ENCODE results near the gene NUDT22.

Gene NUDT22

DNA sequence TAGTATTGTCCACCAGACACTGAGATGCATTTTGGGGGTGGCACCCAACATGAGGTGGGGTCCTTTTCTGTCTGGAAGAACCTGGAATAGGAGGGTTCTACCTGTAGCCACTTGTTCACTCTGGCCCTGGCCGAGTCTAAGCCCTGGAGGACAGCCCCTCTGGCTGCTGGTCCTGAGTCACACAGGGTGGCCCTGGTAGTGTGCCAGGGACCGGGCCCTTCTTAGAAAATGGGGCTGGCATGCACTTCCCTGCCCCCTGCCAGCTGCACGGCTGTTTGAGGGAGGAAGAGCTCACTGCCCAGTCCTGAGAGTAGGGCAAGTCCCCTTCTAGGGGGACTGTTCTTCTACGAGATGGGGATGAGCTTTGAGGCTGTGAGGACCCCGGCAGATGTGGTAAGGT is 27.4 kb downstream of the NUDT22 start:
- peaks cover 22% of the 10 kb centered on the region for H3K36me3 ChIP-seq (ENCODE audit: control insufficient read depth, low read length)
- no peak overlapping the region for H3K4me2 ChIP-seq (ENCODE audit: low read length)
- peaks cover 5% of the 10 kb centered on the region; the same call in 1 of the 2 replicates for H3F3A ChIP-seq (ENCODE audit: control insufficient read depth, insufficient read depth)
- no peak for TF ChIP-seq EZH2phosphoT487 (IDR thresholded peaks at IDR 0.05; ENCODE audit: borderline replicate concordance, low read length)
- TF ChIP-seq, protein P1, sequence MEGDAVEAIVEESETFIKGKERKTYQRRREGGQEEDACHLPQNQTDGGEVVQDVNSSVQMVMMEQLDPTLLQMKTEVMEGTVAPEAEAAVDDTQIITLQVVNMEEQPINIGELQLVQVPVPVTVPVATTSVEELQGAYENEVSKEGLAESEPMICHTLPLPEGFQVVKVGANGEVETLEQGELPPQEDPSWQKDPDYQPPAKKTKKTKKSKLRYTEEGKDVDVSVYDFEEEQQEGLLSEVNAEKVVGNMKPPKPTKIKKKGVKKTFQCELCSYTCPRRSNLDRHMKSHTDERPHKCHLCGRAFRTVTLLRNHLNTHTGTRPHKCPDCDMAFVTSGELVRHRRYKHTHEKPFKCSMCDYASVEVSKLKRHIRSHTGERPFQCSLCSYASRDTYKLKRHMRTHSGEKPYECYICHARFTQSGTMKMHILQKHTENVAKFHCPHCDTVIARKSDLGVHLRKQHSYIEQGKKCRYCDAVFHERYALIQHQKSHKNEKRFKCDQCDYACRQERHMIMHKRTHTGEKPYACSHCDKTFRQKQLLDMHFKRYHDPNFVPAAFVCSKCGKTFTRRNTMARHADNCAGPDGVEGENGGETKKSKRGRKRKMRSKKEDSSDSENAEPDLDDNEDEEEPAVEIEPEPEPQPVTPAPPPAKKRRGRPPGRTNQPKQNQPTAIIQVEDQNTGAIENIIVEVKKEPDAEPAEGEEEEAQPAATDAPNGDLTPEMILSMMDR (IDR thresholded peaks at IDR 0.05; ENCODE audit: low read depth, low read length, poor library complexity, severe bottlenecking), result no peak
- H3K9me3 ChIP-seq (ENCODE audit: control insufficient read depth, insufficient read depth, low read length), result no peaks in the 10 kb centered on the region
- peaks cover 15% of the 10 kb centered on the region for H3K79me2 ChIP-seq (ENCODE audit: control insufficient read depth, low read length)
- peaks cover 29% of the 10 kb centered on the region for H3K4me1 ChIP-seq (ENCODE audit: control insufficient read depth, low read length)
- peaks cover 5% of the 10 kb centered on the region; the same call in 1 of the 2 replicates for H4K20me1 ChIP-seq (ENCODE audit: control insufficient read depth, insufficient read depth, low read depth, low read length)
- H3K4me3 ChIP-seq (ENCODE audit: low read length), result no peak overlapping the region
- H3K27me3 ChIP-seq (ENCODE audit: control insufficient read depth, low read length), result no peaks in the 10 kb centered on the region
- no peak overlapping the region for H3K27ac ChIP-seq (ENCODE audit: low read depth, low read length)
- H3K9me2 ChIP-seq (replicated peaks; ENCODE audit: control insufficient read depth, low read length), result no peaks in the 10 kb centered on the region

DNA sequence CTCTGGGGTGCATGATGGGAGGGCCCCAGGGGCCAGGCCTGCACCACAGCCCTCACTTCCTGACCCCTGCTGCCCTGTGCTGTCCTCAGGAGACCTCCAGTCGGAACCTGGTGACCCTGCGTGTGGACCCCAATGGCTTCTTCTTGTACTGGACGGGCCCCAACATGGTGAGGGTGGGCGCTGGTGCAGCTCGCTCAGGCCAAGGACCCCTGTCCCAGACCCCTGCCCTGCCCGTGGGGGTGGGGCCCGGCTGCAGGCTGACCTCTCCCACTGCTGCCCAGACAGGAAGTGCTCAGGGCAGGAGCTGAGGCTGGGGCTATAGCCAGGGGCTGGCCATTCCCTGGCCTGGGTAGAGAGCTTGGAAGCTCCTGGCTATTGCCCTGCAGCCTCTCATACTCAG is 28.3 kb downstream of the NUDT22 start:
- TF ChIP-seq EZH2phosphoT487 (IDR thresholded peaks at IDR 0.05; ENCODE audit: borderline replicate concordance, low read length), result no peak
- TF ChIP-seq, protein P1 (IDR thresholded peaks at IDR 0.05; ENCODE audit: low read depth, low read length, poor library complexity, severe bottlenecking), result no peak

DNA sequence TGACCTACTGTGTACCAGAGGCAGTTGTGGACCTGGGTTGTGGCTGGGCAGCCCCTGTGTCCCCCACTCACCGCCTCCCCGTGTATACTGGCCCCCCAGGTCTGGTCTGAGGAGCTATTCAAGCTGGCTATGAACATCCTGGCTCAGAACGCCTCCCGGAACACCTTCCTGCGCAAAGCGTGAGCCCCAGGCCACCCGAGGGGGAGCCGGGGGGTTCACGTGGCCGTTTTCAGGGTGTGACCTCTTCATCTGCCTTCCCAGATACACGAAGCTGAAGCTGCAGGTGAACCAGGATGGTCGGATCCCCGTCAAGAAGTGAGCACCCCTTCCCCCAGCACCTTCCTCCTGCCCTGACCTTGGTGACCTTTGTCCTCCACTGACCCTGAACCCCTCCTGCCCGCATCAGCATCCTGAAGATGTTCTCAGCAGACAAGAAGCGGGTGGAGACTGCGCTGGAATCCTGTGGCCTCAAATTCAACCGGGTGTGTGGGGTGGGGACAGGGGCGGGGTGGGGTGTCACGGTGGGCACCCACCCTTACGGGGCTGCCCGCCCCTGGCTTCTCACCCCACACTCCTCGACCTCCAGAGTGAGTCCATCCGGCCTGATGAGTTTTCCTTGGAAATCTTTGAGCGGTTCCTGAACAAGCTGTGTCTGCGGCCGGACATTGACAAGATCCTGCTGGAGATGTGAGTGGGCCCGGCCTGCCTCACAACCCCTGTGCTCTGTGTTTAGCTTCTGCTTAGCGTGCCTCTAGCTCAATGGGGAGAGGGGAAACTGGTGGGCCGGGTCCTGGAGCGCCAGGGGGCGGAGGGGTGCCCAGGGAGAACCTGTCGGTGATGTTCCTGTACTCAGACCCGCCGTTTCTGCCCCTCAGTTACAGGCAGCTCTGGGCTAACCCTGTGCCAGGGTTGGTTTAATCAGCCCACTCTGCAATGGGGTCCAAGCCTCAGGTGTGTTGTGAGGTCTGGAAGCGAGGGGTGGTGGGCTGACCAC is 29.4 kb downstream of the NUDT22 start:
- TF ChIP-seq, protein P1 (IDR thresholded peaks at IDR 0.05; ENCODE audit: low read depth, low read length, poor library complexity, severe bottlenecking), result no peak
- TF ChIP-seq EZH2phosphoT487 (IDR thresholded peaks at IDR 0.05; ENCODE audit: borderline replicate concordance, low read length), result no peak
- Histone ChIP-seq H3K27ac (ENCODE audit: low read depth, low read length) (no peak overlapping the region), H3K9me3 (ENCODE audit: control insufficient read depth, insufficient read depth, low read length) (no peaks in the 10 kb centered on the region), H4K20me1 (ENCODE audit: control insufficient read depth, insufficient read depth, low read depth, low read length) (peaks cover 5% of the 10 kb centered on the region; the same call in 1 of the 2 replicates), H3K9me2 (replicated peaks; ENCODE audit: control insufficient read depth, low read length) (no peaks in the 10 kb centered on the region), H3K27me3 (ENCODE audit: control insufficient read depth, low read length) (no peaks in the 10 kb centered on the region), H3K4me3 (ENCODE audit: low read length) (no peak overlapping the region), H3K79me2 (ENCODE audit: control insufficient read depth, low read length) (peaks cover 15% of the 10 kb centered on the region), H3K4me2 (ENCODE audit: low read length) (no peak overlapping the region), H3K36me3 (ENCODE audit: control insufficient read depth, low read length) (peaks cover 39% of the 10 kb centered on the region), H3F3A (ENCODE audit: control insufficient read depth, insufficient read depth) (0 out of 2 replicates have a peak, but pooled peaks cover 5% of the 10 kb centered on the region), H3K4me1 (ENCODE audit: control insufficient read depth, low read length) (peaks cover 22% of the 10 kb centered on the region)

More for the DNA sequence above, 28.3 kb downstream of the NUDT22 start:
- Histone ChIP-seq H3K27ac (ENCODE audit: low read depth, low read length) (no peak overlapping the region), H3K4me3 (ENCODE audit: low read length) (no peak overlapping the region), H3K4me2 (ENCODE audit: low read length) (no peak overlapping the region), H4K20me1 (ENCODE audit: control insufficient read depth, insufficient read depth, low read depth, low read length) (peaks cover 5% of the 10 kb centered on the region; the same call in 1 of the 2 replicates), H3F3A (ENCODE audit: control insufficient read depth, insufficient read depth) (0 out of 2 replicates have a peak, but pooled peaks cover 5% of the 10 kb centered on the region), H3K9me2 (replicated peaks; ENCODE audit: control insufficient read depth, low read length) (no peaks in the 10 kb centered on the region), H3K79me2 (ENCODE audit: control insufficient read depth, low read length) (peaks cover 15% of the 10 kb centered on the region), H3K36me3 (ENCODE audit: control insufficient read depth, low read length) (peaks cover 30% of the 10 kb centered on the region), H3K4me1 (ENCODE audit: control insufficient read depth, low read length) (peaks cover 29% of the 10 kb centered on the region), H3K9me3 (ENCODE audit: control insufficient read depth, insufficient read depth, low read length) (no peaks in the 10 kb centered on the region), H3K27me3 (ENCODE audit: control insufficient read depth, low read length) (no peaks in the 10 kb centered on the region)

All from DOHH2 (cell line).